ENCODE data around the gene PIK3CB. TPM values are rescaled to one million over a fixed set of nuclear protein-coding genes. Genes with fewer than 3 reads are reported as not detected.

PIK3CB gene
- polyA plus RNA-seq, 4 donors: 16.2 to 57.1 (median 19.2) TPM

DNA sequence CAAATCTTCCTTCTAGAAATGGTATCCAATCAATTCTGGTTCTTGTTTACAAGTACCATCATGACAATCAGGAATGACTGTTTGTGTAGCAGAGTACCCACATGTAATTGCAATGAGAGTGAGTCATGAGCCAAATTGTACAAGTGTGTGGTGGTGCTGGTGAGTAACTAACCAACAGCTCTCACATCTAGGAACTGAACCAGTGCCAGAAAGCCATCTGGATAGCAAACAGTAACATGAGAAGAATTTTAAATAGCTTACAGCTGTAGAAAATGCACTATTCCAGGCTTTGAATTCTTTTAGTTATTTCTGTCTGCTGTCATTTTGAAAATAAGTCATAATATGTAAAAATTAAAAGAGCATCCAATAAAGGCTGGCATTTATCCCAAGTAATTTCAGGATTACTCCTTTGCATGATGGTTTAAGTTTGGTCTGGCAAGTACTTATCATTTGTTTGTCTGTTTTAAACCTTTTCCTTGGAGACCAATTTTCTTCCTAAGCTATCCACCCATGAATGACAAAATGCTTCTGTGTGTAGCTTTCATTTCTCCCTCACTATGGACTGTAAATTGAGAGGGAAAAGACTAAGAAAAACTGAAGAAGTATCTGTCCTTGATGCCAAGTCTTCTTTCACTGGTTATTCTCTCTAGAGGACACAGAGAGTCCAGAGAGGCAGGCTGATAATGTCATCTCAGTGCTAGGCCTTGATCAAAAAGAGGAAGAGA is 60.0 kb downstream of the PIK3CB start:
- H3K27ac ChIP-seq (ENCODE audit: low read depth in 1 of 3, low read length in 2 of 3): no peak overlapping the region
- no peaks in the 10 kb centered on the region for H3K9me3 ChIP-seq (ENCODE audit: control insufficient read depth in 2 of 2, insufficient read depth in 1 of 2, low read depth in 1 of 2, low read length in 1 of 2)
- peaks cover 0 to 19% (median 2%) of the 10 kb centered on the region in 3 donors for H3K36me3 ChIP-seq (ENCODE audit: control insufficient read depth in 3 of 3, insufficient read depth in 2 of 3, low read depth in 1 of 3, low read length in 3 of 3)
- no peak overlapping the region for H3K4me3 ChIP-seq (ENCODE audit: low read depth in 1 of 3, low read length in 3 of 3)
- FAIRE-seq: no peak
- no peaks in the 10 kb centered on the region for H3K27me3 ChIP-seq (ENCODE audit: control insufficient read depth in 3 of 3, insufficient read depth in 3 of 3, low read length in 3 of 3)
- no peaks in the 10 kb centered on the region for H3K4me1 ChIP-seq (ENCODE audit: control insufficient read depth in 3 of 3, insufficient read depth in 2 of 3, low read depth in 1 of 3, low read length in 2 of 3)
- peak; percentile 41 to 62 for DNase-seq

DNA sequence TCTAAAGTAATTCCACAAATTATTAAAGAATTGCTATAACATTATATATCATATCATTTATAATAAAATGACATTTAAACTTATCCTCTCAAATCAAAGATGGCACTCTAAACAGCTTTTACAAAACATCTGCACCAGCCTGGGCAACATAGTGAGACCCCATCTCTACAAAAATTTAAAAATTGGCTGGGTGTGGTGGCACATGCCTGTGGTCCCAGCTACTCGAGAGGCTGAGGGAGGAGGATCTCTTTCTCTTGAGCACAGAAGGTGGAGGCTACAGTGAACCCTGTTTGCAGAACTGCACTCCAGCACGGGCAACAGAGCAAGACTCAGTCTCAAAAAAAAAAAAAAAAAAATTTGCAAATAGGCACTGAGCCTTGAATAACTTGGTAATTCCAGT is 63.1 kb downstream of the PIK3CB start:
- Histone ChIP-seq H3K4me3 (ENCODE audit: low read depth in 1 of 3, low read length in 3 of 3) (no peak overlapping the region), H3K9me3 (ENCODE audit: control insufficient read depth in 2 of 2, insufficient read depth in 1 of 2, low read depth in 1 of 2, low read length in 1 of 2) (peaks cover 0 to 19% of the 10 kb centered on the region in 2 donors), H3K36me3 (ENCODE audit: control insufficient read depth in 3 of 3, insufficient read depth in 2 of 3, low read depth in 1 of 3, low read length in 3 of 3) (peaks cover 3 to 30% (median 5%) of the 10 kb centered on the region in 3 donors), H3K27me3 (ENCODE audit: control insufficient read depth in 3 of 3, insufficient read depth in 3 of 3, low read length in 3 of 3) (no peaks in the 10 kb centered on the region), H3K27ac (ENCODE audit: low read depth in 1 of 3, low read length in 2 of 3) (no peak overlapping the region), H3K4me1 (ENCODE audit: control insufficient read depth in 3 of 3, insufficient read depth in 2 of 3, low read depth in 1 of 3, low read length in 2 of 3) (no peaks in the 10 kb centered on the region)
- FAIRE-seq (no peak), DNase-seq (no peak)
- WGBS, 3 donors: 97 to 100% (median 100%) methylated on average over 2 of the region's 2 CpGs

DNA sequence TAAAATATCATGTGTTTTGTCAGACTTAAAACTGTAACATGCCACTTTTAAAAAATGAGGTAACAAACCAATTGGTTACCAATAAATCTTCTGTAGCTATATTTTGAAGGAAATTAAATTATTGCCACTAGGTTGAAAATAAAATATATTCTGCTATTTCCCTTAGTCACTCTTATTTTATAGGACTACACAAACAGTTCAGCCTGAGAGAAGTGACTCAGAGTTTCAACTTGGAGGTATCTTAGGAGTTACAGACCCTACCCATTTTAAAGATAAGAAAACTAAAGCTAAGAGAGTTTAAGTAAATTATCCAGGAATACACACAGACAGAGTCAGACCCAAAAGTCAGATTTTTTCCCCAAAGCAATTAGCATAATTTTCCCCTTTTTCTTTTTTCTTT is 65.1 kb downstream of the PIK3CB start:
- Histone ChIP-seq H3K36me3 (ENCODE audit: control insufficient read depth in 3 of 3, insufficient read depth in 2 of 3, low read depth in 1 of 3, low read length in 3 of 3) (peaks cover 3 to 31% (median 5%) of the 10 kb centered on the region in 3 donors), H3K4me3 (ENCODE audit: low read depth in 1 of 3, low read length in 3 of 3) (no peak overlapping the region), H3K27ac (ENCODE audit: low read depth in 1 of 3, low read length in 2 of 3) (no peak overlapping the region), H3K27me3 (ENCODE audit: control insufficient read depth in 3 of 3, insufficient read depth in 3 of 3, low read length in 3 of 3) (no peaks in the 10 kb centered on the region), H3K4me1 (ENCODE audit: control insufficient read depth in 3 of 3, insufficient read depth in 2 of 3, low read depth in 1 of 3, low read length in 2 of 3) (no peaks in the 10 kb centered on the region), H3K9me3 (ENCODE audit: control insufficient read depth in 2 of 2, insufficient read depth in 1 of 2, low read depth in 1 of 2, low read length in 1 of 2) (peaks cover 0 to 19% of the 10 kb centered on the region in 2 donors)
- no peak for FAIRE-seq
- no peak for DNase-seq

DNA sequence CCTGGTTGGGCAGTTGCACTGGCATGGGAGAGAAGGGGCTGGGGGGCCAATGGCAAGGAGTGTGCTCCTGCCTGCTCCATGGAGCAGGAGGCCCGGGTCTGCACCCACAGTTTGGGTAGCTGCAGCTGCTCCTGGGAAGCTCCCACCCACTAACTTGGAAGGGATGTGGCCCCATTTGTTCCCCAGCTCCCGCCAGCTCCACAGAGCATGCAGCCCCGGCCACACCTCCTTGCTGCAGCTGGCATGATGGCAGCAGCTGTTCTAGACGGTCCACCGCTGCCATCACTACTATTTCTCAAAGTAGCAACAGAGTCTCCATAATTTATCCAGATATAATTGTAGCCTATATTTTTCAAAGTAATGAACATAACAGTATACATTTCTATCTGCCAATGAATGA is 65.8 kb downstream of the PIK3CB start:
- FAIRE-seq: no peak
- H3K4me3 ChIP-seq (ENCODE audit: low read depth in 1 of 3, low read length in 3 of 3): no peak overlapping the region
- H3K27ac ChIP-seq (ENCODE audit: low read depth in 1 of 3, low read length in 2 of 3): no peak overlapping the region
- H3K36me3 ChIP-seq (ENCODE audit: control insufficient read depth in 3 of 3, insufficient read depth in 2 of 3, low read depth in 1 of 3, low read length in 3 of 3): peaks cover 3 to 31% (median 5%) of the 10 kb centered on the region in 3 donors
- no peaks in the 10 kb centered on the region for H3K27me3 ChIP-seq (ENCODE audit: control insufficient read depth in 3 of 3, insufficient read depth in 3 of 3, low read length in 3 of 3)
- H3K4me1 ChIP-seq (ENCODE audit: control insufficient read depth in 3 of 3, insufficient read depth in 2 of 3, low read depth in 1 of 3, low read length in 2 of 3): no peaks in the 10 kb centered on the region
- peaks cover 0 to 19% of the 10 kb centered on the region in 2 donors for H3K9me3 ChIP-seq (ENCODE audit: control insufficient read depth in 2 of 2, insufficient read depth in 1 of 2, low read depth in 1 of 2, low read length in 1 of 2)
- 95 to 97% (median 96%) methylated on average over 5 of the region's 5 CpGs for WGBS, 3 donors
- DNase-seq: no peak

DNA sequence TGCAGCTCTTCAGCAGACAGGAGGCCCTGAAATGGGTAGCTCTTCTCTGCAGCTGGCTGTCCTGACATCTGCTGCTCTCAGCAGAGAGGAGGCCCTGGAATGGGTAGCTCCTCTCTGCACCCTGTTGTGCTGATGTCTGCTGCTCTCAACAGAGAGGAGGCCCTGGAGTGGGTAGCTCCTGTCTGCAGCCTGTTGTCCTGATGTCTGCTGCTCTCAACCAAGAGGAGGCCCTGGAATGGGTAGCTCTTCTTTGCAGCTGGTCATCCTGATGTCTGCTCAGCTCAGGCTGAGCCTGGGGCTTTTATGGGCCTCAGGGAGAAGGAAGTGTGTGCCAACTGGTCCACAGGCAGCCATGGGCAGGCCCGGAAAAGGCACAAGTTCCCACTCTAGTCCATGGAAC is 66.6 kb downstream of the PIK3CB start:
- H3K4me1 ChIP-seq (ENCODE audit: control insufficient read depth in 3 of 3, insufficient read depth in 2 of 3, low read depth in 1 of 3, low read length in 2 of 3): no peaks in the 10 kb centered on the region
- no peak overlapping the region for H3K27ac ChIP-seq (ENCODE audit: low read depth in 1 of 3, low read length in 2 of 3)
- peaks cover 0 to 19% of the 10 kb centered on the region in 2 donors for H3K9me3 ChIP-seq (ENCODE audit: control insufficient read depth in 2 of 2, insufficient read depth in 1 of 2, low read depth in 1 of 2, low read length in 1 of 2)
- 83 to 100% (median 97%) methylated on average over 1 of the region's 1 CpG for WGBS, 3 donors
- FAIRE-seq (no peak), DNase-seq (peak in 1 of 2 donors; percentile 26)
- H3K27me3 ChIP-seq (ENCODE audit: control insufficient read depth in 3 of 3, insufficient read depth in 3 of 3, low read length in 3 of 3): no peaks in the 10 kb centered on the region
- H3K4me3 ChIP-seq (ENCODE audit: low read depth in 1 of 3, low read length in 3 of 3): no peak overlapping the region
- H3K36me3 ChIP-seq (ENCODE audit: control insufficient read depth in 3 of 3, insufficient read depth in 2 of 3, low read depth in 1 of 3, low read length in 3 of 3): peaks cover 3 to 30% (median 5%) of the 10 kb centered on the region in 3 donors

DNA sequence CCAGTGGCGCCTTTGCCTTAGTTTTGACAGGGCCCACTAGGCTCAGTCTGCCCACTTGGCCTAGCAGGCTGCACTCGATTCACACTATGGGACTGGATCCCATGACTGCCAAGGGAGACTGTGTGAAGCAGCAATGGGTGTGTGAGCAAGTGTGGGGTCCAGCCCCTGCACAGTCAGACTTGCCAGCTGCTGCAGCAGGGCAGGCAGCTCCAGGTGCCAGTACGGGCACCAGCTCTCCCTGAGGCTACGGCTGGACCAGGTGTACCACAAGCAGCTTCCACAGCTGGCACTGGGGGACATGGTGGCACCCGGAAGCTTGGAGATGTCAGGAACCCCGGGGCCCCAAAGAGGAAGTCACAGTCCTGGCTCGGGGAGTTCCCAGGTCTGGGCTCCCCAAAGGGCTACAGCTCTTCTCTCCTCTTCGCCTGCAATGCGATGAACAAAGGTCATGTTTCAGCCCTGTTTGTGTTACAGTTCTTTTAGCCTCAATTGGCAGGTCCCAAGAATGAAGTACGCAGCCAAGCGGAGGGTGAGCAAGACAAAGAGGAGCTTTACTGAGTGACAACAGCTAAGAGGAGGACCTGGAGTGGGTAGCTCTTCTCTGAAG is 67.1 kb downstream of the PIK3CB start:
- H3K4me1 ChIP-seq (ENCODE audit: control insufficient read depth in 3 of 3, insufficient read depth in 2 of 3, low read depth in 1 of 3, low read length in 2 of 3): no peaks in the 10 kb centered on the region
- H3K36me3 ChIP-seq (ENCODE audit: control insufficient read depth in 3 of 3, insufficient read depth in 2 of 3, low read depth in 1 of 3, low read length in 3 of 3): peaks cover 3 to 25% (median 5%) of the 10 kb centered on the region in 3 donors
- no peak overlapping the region for H3K27ac ChIP-seq (ENCODE audit: low read depth in 1 of 3, low read length in 2 of 3)
- peaks cover 0 to 19% of the 10 kb centered on the region in 2 donors for H3K9me3 ChIP-seq (ENCODE audit: control insufficient read depth in 2 of 2, insufficient read depth in 1 of 2, low read depth in 1 of 2, low read length in 1 of 2)
- FAIRE-seq (no peak), DNase-seq (no peak)
- no peak overlapping the region for H3K4me3 ChIP-seq (ENCODE audit: low read depth in 1 of 3, low read length in 3 of 3)
- no peaks in the 10 kb centered on the region for H3K27me3 ChIP-seq (ENCODE audit: control insufficient read depth in 3 of 3, insufficient read depth in 3 of 3, low read length in 3 of 3)
- WGBS, 3 donors: 97 to 98% (median 97%) methylated on average over 11 of the region's 11 CpGs

DNA sequence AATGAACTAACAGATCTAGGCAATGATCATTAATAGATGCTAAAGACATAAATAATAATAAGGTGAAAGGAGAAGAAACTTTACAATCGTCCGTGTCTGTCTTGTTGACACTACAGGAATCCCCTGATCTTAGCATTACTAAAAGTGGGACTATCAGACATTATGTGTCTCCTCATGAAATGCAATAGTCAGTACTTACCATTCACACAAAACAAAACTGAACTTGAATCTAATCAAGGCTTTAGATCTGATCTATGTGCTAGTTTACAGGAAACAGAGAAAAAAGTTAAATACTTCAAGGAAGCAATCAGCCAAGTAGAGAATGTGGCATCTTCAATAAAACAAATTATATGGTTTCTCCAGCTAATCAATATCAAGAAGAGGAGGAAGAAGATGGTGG is 73.7 kb downstream of the PIK3CB start:
- DNase-seq (no peak), FAIRE-seq (no peak)
- Histone ChIP-seq H3K36me3 (ENCODE audit: control insufficient read depth in 3 of 3, insufficient read depth in 2 of 3, low read depth in 1 of 3, low read length in 3 of 3) (peaks cover 0 to 12% (median 0%) of the 10 kb centered on the region in 3 donors), H3K4me1 (ENCODE audit: control insufficient read depth in 3 of 3, insufficient read depth in 2 of 3, low read depth in 1 of 3, low read length in 2 of 3) (no peaks in the 10 kb centered on the region), H3K9me3 (ENCODE audit: control insufficient read depth in 2 of 2, insufficient read depth in 1 of 2, low read depth in 1 of 2, low read length in 1 of 2) (no peaks in the 10 kb centered on the region), H3K27ac (ENCODE audit: low read depth in 1 of 3, low read length in 2 of 3) (no peak overlapping the region), H3K4me3 (ENCODE audit: low read depth in 1 of 3, low read length in 3 of 3) (no peak overlapping the region), H3K27me3 (ENCODE audit: control insufficient read depth in 3 of 3, insufficient read depth in 3 of 3, low read length in 3 of 3) (no peaks in the 10 kb centered on the region)
- WGBS, 3 donors: 86 to 89% (median 89%) methylated on average over 2 of the region's 2 CpGs

DNA sequence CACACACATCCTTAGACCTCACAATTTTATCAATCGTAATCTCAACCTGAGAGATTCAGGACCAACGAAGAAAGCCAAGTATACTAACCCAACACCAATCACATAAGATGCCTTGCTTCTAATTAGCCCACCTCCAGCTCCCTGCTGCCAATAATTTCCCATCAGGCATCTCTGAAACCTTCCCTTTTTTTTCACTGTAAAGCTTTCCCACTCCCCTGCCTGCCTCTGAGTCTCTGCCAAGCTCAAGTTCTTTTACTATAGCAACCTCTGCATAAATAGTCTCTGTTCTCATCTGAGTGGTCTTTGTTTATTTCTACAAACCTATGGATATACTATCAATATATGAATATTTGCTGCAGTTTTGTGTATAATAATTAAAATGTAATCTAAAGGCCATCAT is 86.5 kb downstream of the PIK3CB start:
- Histone ChIP-seq H3K27me3 (ENCODE audit: control insufficient read depth in 3 of 3, insufficient read depth in 3 of 3, low read length in 3 of 3) (no peaks in the 10 kb centered on the region), H3K9me3 (ENCODE audit: control insufficient read depth in 2 of 2, insufficient read depth in 1 of 2, low read depth in 1 of 2, low read length in 1 of 2) (no peaks in the 10 kb centered on the region), H3K4me3 (ENCODE audit: low read depth in 1 of 3, low read length in 3 of 3) (no peak overlapping the region), H3K4me1 (ENCODE audit: control insufficient read depth in 3 of 3, insufficient read depth in 2 of 3, low read depth in 1 of 3, low read length in 2 of 3) (no peaks in the 10 kb centered on the region), H3K36me3 (ENCODE audit: control insufficient read depth in 3 of 3, insufficient read depth in 2 of 3, low read depth in 1 of 3, low read length in 3 of 3) (peaks cover 0 to 15% (median 2%) of the 10 kb centered on the region in 3 donors), H3K27ac (ENCODE audit: low read depth in 1 of 3, low read length in 2 of 3) (no peak overlapping the region)
- DNase-seq: no peak
- FAIRE-seq: no peak
- 86 to 89% (median 87%) methylated on average over 2 of the region's 2 CpGs for WGBS, 3 donors
